HCT116 (cell line): Measurements from ENCODE around the gene KASH5. TPM values are rescaled to one million over a fixed set of nuclear protein-coding genes. Genes with fewer than 3 reads are reported as not detected.

ENCODE experiments used
- ATAC-seq: fragments of 200-7000 bp; cut with Tn5 transposase; 2 replicates; pipeline ENCODE4 v1.9.1; 2020; ENCODE audit warnings: mild to moderate bottlenecking, moderate library complexity
- BruUV-seq: library from RNA; stranded (reverse); fragments of 400-500 nt; replicated peaks from 2 replicates; lab custom pipeline; 2021; lab: Mats Ljungman, UMichigan
- CTCF ChIA-PET: fragments of 300-600 bp; sonication (Branson Sonifier 250); formaldehyde crosslinking; loops from one replicate; lab custom pipeline; 2021; ENCODE audit warnings: antibody characterized with exemption; lab: Charles Lee
- POLR2A ChIA-PET: fragments of 300-600, 350-600 bp; sonication (Branson Sonifier 250); formaldehyde crosslinking; loops from one replicate; lab custom pipeline; 2021; ENCODE audit warnings: antibody characterized with exemption; lab: Charles Lee
- RAD21 ChIA-PET, 2 experiments: fragments of 300-600 bp; sonication (Branson Sonifier 250); formaldehyde crosslinking; loops; one replicate each; lab custom pipeline; 2023; ENCODE audit warnings: low total read pairs in 2 of 2; ENCODE audit not compliant: uncharacterized antibody in 2 of 2, unreplicated experiment in 2 of 2, low non-redundant PET in 1 of 2; lab: Charles Lee
- DNase-seq: peaks from one replicate; pipeline ENCODE4 v3.0.0-alpha.2; 2010; ENCODE audit warnings: low read depth, low spot score
- H2AFZ ChIP-seq: fragments of 200-600 bp; shearing (Covaris generic), sonication (generic); 2 replicates; pipeline ENCODE4 v1.6.1; 2017; ENCODE audit warnings: low read depth, mixed run types, mixed read lengths, antibody characterized with exemption, low read length; ENCODE audit not compliant: poor library complexity, severe bottlenecking
- H3K27ac ChIP-seq: 2 replicates; pipeline ENCODE4 v1.5.1; 2012; ENCODE audit warnings: low read depth, low read length
- H3K27me3 ChIP-seq: fragments of 200-600 bp; sonication (generic); 2 replicates; pipeline ENCODE4 v1.6.1; 2016; ENCODE audit warnings: mixed run types, low read length, mixed read lengths; ENCODE audit not compliant: insufficient read depth
- H3K36me3 ChIP-seq, 2 experiments: fragments of 200-500 bp in 1 of 2; fragments of 200-600 bp in 1 of 2; sonication (Bioruptor generic) in 1 of 2; sonication (generic) in 1 of 2; 2 replicates each; pipeline versions ENCODE4 v1.5.1 to v1.6.1; 2014 to 2016; ENCODE audit warnings: low read length in 2 of 2, inconsistent platforms in 1 of 2, mixed read lengths in 1 of 2, mixed run types in 1 of 2; ENCODE audit not compliant: insufficient read depth in 2 of 2, control insufficient read depth in 1 of 2
- H3K4me1 ChIP-seq, 2 experiments: fragments of 200-600 bp in 1 of 2; sonication (generic) in 1 of 2; 2 replicates each; pipeline versions ENCODE4 v1.5.1 to v1.6.1; 2012 to 2017; ENCODE audit warnings: low read length in 2 of 2, inconsistent platforms in 1 of 2, mild to moderate bottlenecking in 1 of 2, mixed read lengths in 1 of 2, mixed run types in 1 of 2, moderate library complexity in 1 of 2; ENCODE audit not compliant: insufficient read depth in 2 of 2, control insufficient read depth in 1 of 2
- H3K4me2 ChIP-seq: fragments of 200-600 bp; sonication (generic); 2 replicates; pipeline ENCODE4 v1.6.1; 2017; ENCODE audit warnings: mixed run types, low read length, mixed read lengths
- H3K4me3 ChIP-seq, 2 experiments: fragments of 200-600 bp in 1 of 2; sonication (generic) in 1 of 2; replicated peaks in 1 of 2; 2 replicates each; pipeline ENCODE4 v1.5.1; 2011 to 2016; ENCODE audit warnings: low read length in 2 of 2, control low read depth in 1 of 2, low read depth in 1 of 2, mild to moderate bottlenecking in 1 of 2, mixed read lengths in 1 of 2, mixed run types in 1 of 2
- H3K79me2 ChIP-seq: fragments of 200-600 bp; sonication (generic); 2 replicates; pipeline ENCODE4 v1.6.1; 2017; ENCODE audit warnings: mild to moderate bottlenecking, mixed run types, low read length, moderate library complexity, mixed read lengths; ENCODE audit not compliant: insufficient read depth
- H3K9ac ChIP-seq: fragments of 200-600 bp; sonication (generic); 2 replicates; pipeline ENCODE4 v1.6.1; 2016; ENCODE audit warnings: low read length, mixed read lengths
- H3K9me2 ChIP-seq: fragments of 200-600 bp; sonication (generic), shearing (Covaris generic); 2 replicates; pipeline ENCODE4 v1.6.1; 2017; ENCODE audit warnings: mixed run types, mild to moderate bottlenecking, moderate library complexity; ENCODE audit not compliant: insufficient read depth
- H3K9me3 ChIP-seq, 2 experiments: fragments of 200-500 bp in 1 of 2; fragments of 200-600 bp in 1 of 2; sonication (Bioruptor generic) in 1 of 2; sonication (generic) in 1 of 2; 2 replicates each; pipeline ENCODE4 v1.6.1; 2014 to 2017; ENCODE audit warnings: low read length in 2 of 2, mixed read lengths in 2 of 2, inconsistent platforms in 1 of 2, low read depth in 1 of 2, mild to moderate bottlenecking in 1 of 2, mixed run types in 1 of 2, moderate library complexity in 1 of 2; ENCODE audit not compliant: control insufficient read depth in 1 of 2, insufficient read depth in 1 of 2
- H4K20me1 ChIP-seq: fragments of 200-600 bp; sonication (generic), shearing (Covaris generic); 2 replicates; pipeline ENCODE4 v1.6.1; 2017; ENCODE audit warnings: mixed run types, mild to moderate bottlenecking, moderate library complexity; ENCODE audit not compliant: insufficient read depth
- CTCF ChIP-seq, 3 experiments: fragments of 200-600 bp in 1 of 3; sonication (generic) in 1 of 3; IDR thresholded peaks in 2 of 3; conservative IDR thresholded peaks in 1 of 3; 2 replicates each; pipeline ENCODE4 v1.5.1; 2012 to 2017; ENCODE audit warnings: low read depth in 2 of 3, low read length in 2 of 3, antibody characterized with exemption in 1 of 3, borderline replicate concordance in 1 of 3, control low read depth in 1 of 3, mild to moderate bottlenecking in 1 of 3, mixed read lengths in 1 of 3, mixed run types in 1 of 3, moderate library complexity in 1 of 3; ENCODE audit not compliant: insufficient read depth in 1 of 3
- EGR1 ChIP-seq: IDR thresholded peaks from 2 replicates; pipeline ENCODE4 v1.6.1; 2012; ENCODE audit warnings: low read depth
- EZH2 ChIP-seq: fragments of 200-600 bp; sonication (generic); IDR thresholded peaks from 2 replicates; pipeline ENCODE4 v1.6.1; 2017; ENCODE audit warnings: antibody characterized with exemption, mixed run types
- POLR2A ChIP-seq: IDR thresholded peaks from 2 replicates; pipeline ENCODE4 v1.7.0; 2011; ENCODE audit warnings: borderline replicate concordance; ENCODE audit not compliant: insufficient read depth, insufficient read length; ENCODE audit errors: extremely low read depth
- ZBTB33 ChIP-seq: IDR thresholded peaks from 2 replicates; pipeline ENCODE4 v1.6.1; 2011; ENCODE audit warnings: mild to moderate bottlenecking, low read length, moderate library complexity; ENCODE audit not compliant: insufficient replicate concordance; ENCODE audit errors: extremely low read depth
- ZNF274 ChIP-seq: fragments of 200-500 bp; sonication (Bioruptor generic); IDR thresholded peaks from 2 replicates; pipeline ENCODE4 v1.6.1; 2014; ENCODE audit warnings: mild to moderate bottlenecking, low read depth, low read length, inconsistent platforms
- intact Hi-C: fragments of 100-400 bp; cut with micrococcal nuclease; formaldehyde crosslinking; loops from 2 replicates; pipeline ENCODE4 v1.10.0; 2022
- total RNA-seq: library from RNA; stranded (reverse); gene quantifications from one replicate; pipeline ENCODE4 v1.2.1, GENCODE V29; 2021; ENCODE audit not compliant: unreplicated experiment

KASH5 gene
- total RNA-seq, 1 experiment from 2014 or later: not detected

GRCh38 chr19:49433240-49433901, 45.3 kb downstream of the KASH5 start:
- CTCF ChIA-PET: no interaction called here
- intact Hi-C loops: no loop called here
- no peak for ATAC-seq
- RAD21 ChIA-PET: no interaction called here
- Histone ChIP-seq H3K4me3 (no peak overlapping the region), H3K9me3 (no peaks in the 10 kb centered on the region), H3K4me2 (no peak overlapping the region), H3K9me2 (no peaks in the 10 kb centered on the region), H3K79me2 (no peaks in the 10 kb centered on the region), H3K9ac (no peak overlapping the region), H2AFZ (no peak overlapping the region), H4K20me1 (no peaks in the 10 kb centered on the region), H3K36me3 (no peaks in the 10 kb centered on the region), H3K27me3 (peaks cover 10% of the 10 kb centered on the region), H3K27ac (no peak overlapping the region), H3K4me1 (peaks cover 3 to 6% of the 10 kb centered on the region in 2 experiments; a peak in 3 of 4 replicates)
- TF ChIP-seq ZBTB33: no peak
- TF ChIP-seq POLR2A: no peak
- no peak for TF ChIP-seq CTCF (IDR thresholded peaks at IDR 0.05 in 2 of 3, conservative IDR thresholded peaks at IDR 0.05 in 1 of 3; ENCODE audit: borderline replicate concordance in 1 of 3, insufficient read depth in 1 of 3, low read depth in 2 of 3, low read length in 2 of 3)
- no peak for TF ChIP-seq ZNF274
- no peak for TF ChIP-seq EGR1
- no peak for TF ChIP-seq EZH2
- DNase-seq: no peak
- POLR2A ChIA-PET: no interaction called here
- no TSS peak for BruUV-seq
